HAP-1 (cell line): ENCODE measurements around the gene ATP10A.
"Not testable (repeated sequence)": the region's sequence is repeated elsewhere in the genome, so short reads cannot be mapped to it uniquely, and the experiment has no call there.

Source experiments
- DNase-seq, 2 experiments: peaks; one replicate each; pipeline ENCODE4 v3.0.0-alpha.2; 2016 to 2020; ENCODE audit warnings: low spot score in 2 of 2
- H3K27me3 ChIP-seq: fragments of 250-450 bp; sonication (Bioruptor Pico); 2 replicates; pipeline ENCODE4 v1.5.1; 2020; ENCODE audit warnings: low read depth, mild to moderate bottlenecking, moderate library complexity
- H3K36me3 ChIP-seq: fragments of 250-450 bp; sonication (Bioruptor Pico); replicated peaks from 2 replicates; pipeline ENCODE4 v1.5.1; 2020; ENCODE audit warnings: mild to moderate bottlenecking
- H3K4me1 ChIP-seq: fragments of 250-450 bp; sonication (Bioruptor Pico); 2 replicates; pipeline ENCODE4 v1.5.1; 2020; ENCODE audit warnings: mild to moderate bottlenecking
- H3K4me3 ChIP-seq: fragments of 250-450 bp; sonication (Bioruptor Pico); 2 replicates; pipeline ENCODE4 v1.5.1; 2020; ENCODE audit warnings: mild to moderate bottlenecking, moderate library complexity
- H3K9me3 ChIP-seq: fragments of 250-450 bp; sonication (Bioruptor Pico); 2 replicates; pipeline ENCODE4 v1.5.1; 2020; ENCODE audit warnings: mild to moderate bottlenecking, moderate library complexity
- in situ Hi-C: fragments of 300-500 bp; cut with MboI; formaldehyde crosslinking; loops from 3 replicates; pipeline ENCODE4 v1.14.3; 2020; ENCODE audit warnings: low sequenced_read_pairs, inconsistent platforms, mixed read lengths

Gene ATP10A

GRCh38 chr15:25780479-25781255 is 82.5 kb downstream of the ATP10A start:
- Histone ChIP-seq H3K9me3 (no peaks in the 10 kb centered on the region), H3K36me3 (peaks cover 9% of the 10 kb centered on the region), H3K27me3 (no peaks in the 10 kb centered on the region), H3K4me3 (no peak overlapping the region), H3K4me1 (peaks cover 3% of the 10 kb centered on the region)
- in situ Hi-C loops: no loop called here
- no peak for DNase-seq

- H3K4me1 ChIP-seq: peaks cover 15% of the 10 kb centered on the region
- peaks cover 9% of the 10 kb centered on the region for H3K36me3 ChIP-seq
- in situ Hi-C loops: no loop called here
- no peak overlapping the region for H3K4me3 ChIP-seq
- no peaks in the 10 kb centered on the region for H3K9me3 ChIP-seq
- DNase-seq: no peak
- no peaks in the 10 kb centered on the region for H3K27me3 ChIP-seq
These were observed 85.0 kb downstream of the ATP10A start for GRCh38 chr15:25778161-25778560.

GRCh38 chr15:25777037-25777436 is 86.1 kb downstream of the ATP10A start:
- in situ Hi-C loops: no loop called here
- DNase-seq: no peak
- Histone ChIP-seq H3K4me3 (no peak overlapping the region), H3K4me1 (peaks cover 15% of the 10 kb centered on the region), H3K9me3 (no peaks in the 10 kb centered on the region), H3K27me3 (no peaks in the 10 kb centered on the region), H3K36me3 (peaks cover 9% of the 10 kb centered on the region)

- Histone ChIP-seq H3K4me1 (peaks cover 23% of the 10 kb centered on the region), H3K36me3 (peaks cover 9% of the 10 kb centered on the region), H3K27me3 (no peaks in the 10 kb centered on the region), H3K4me3 (no peak overlapping the region), H3K9me3 (no peaks in the 10 kb centered on the region)
- DNase-seq: no peak
- in situ Hi-C loops: no loop called here
These were observed 86.9 kb downstream of the ATP10A start for GRCh38 chr15:25776071-25776746.

- peak; percentile 62 to 69 for DNase-seq
- Histone ChIP-seq H3K4me3 (no peak overlapping the region), H3K9me3 (no peaks in the 10 kb centered on the region), H3K36me3 (peaks cover 3% of the 10 kb centered on the region), H3K27me3 (no peaks in the 10 kb centered on the region), H3K4me1 (peaks cover 26% of the 10 kb centered on the region)
- in situ Hi-C loops: no loop called here
These were observed 87.7 kb downstream of the ATP10A start for GRCh38 chr15:25775317-25775912.

GRCh38 chr15:25774871-25775270 is 88.3 kb downstream of the ATP10A start:
- Histone ChIP-seq H3K36me3 (peaks cover 2% of the 10 kb centered on the region; the same call in 1 of the 2 replicates), H3K9me3 (no peaks in the 10 kb centered on the region), H3K4me1 (peaks cover 26% of the 10 kb centered on the region), H3K4me3 (no peak overlapping the region), H3K27me3 (no peaks in the 10 kb centered on the region)
- in situ Hi-C loops: no loop called here
- DNase-seq: no peak

- H3K4me3 ChIP-seq: no peak overlapping the region
- H3K4me1 ChIP-seq: peaks cover 26% of the 10 kb centered on the region
- no peak for DNase-seq
- in situ Hi-C loops: no loop called here
- H3K36me3 ChIP-seq: peaks cover 2% of the 10 kb centered on the region; the same call in 1 of the 2 replicates
- no peaks in the 10 kb centered on the region for H3K27me3 ChIP-seq
- no peaks in the 10 kb centered on the region for H3K9me3 ChIP-seq
These were observed 89.9 kb downstream of the ATP10A start for GRCh38 chr15:25773248-25773647.

GRCh38 chr15:25772500-25772899 is 90.6 kb downstream of the ATP10A start:
- Histone ChIP-seq H3K9me3 (no peaks in the 10 kb centered on the region), H3K4me3 (no peak overlapping the region), H3K36me3 (0 out of 2 replicates have a peak, but pooled peaks cover 2% of the 10 kb centered on the region), H3K27me3 (no peaks in the 10 kb centered on the region), H3K4me1 (peaks cover 26% of the 10 kb centered on the region)
- in situ Hi-C loops: no loop called here
- DNase-seq: no peak

GRCh38 chr15:25771736-25772135 is 91.4 kb downstream of the ATP10A start:
- H3K4me1 ChIP-seq: peaks cover 26% of the 10 kb centered on the region

GRCh38 chr15:25771338-25771706 is 91.8 kb downstream of the ATP10A start:
- Histone ChIP-seq H3K36me3 (peaks cover 2% of the 10 kb centered on the region; the same call in 1 of the 2 replicates), H3K9me3 (no peaks in the 10 kb centered on the region)
- in situ Hi-C loops: no loop called here

More at GRCh38 chr15:25771736-25772135, 91.4 kb downstream of the ATP10A start:
- H3K36me3 ChIP-seq, DNase-seq, in situ Hi-C loops, H3K27me3 ChIP-seq, H3K4me3 ChIP-seq, H3K9me3 ChIP-seq: not testable (repeated sequence)

GRCh38 chr15:25770618-25771337 is 92.3 kb downstream of the ATP10A start:
- no peak for DNase-seq
- peaks cover 24% of the 10 kb centered on the region for H3K4me1 ChIP-seq
- in situ Hi-C loops: no loop called here
- H3K4me3 ChIP-seq: no peak overlapping the region
- H3K27me3 ChIP-seq: no peaks in the 10 kb centered on the region
- H3K9me3 ChIP-seq: no peaks in the 10 kb centered on the region
- H3K36me3 ChIP-seq: peaks cover 5% of the 10 kb centered on the region; the same call in 1 of the 2 replicates

More at GRCh38 chr15:25771338-25771706, 91.8 kb downstream of the ATP10A start:
- Histone ChIP-seq H3K27me3 (no peaks in the 10 kb centered on the region), H3K4me1 (peaks cover 26% of the 10 kb centered on the region), H3K4me3 (no peak overlapping the region)
- DNase-seq: peak in 1 of 2 experiments; percentile 36

GRCh38 chr15:25770031-25770430 is 93.1 kb downstream of the ATP10A start:
- DNase-seq: no peak
- no peaks in the 10 kb centered on the region for H3K9me3 ChIP-seq
- H3K4me3 ChIP-seq: no peak overlapping the region
- peaks cover 17% of the 10 kb centered on the region for H3K4me1 ChIP-seq
- H3K27me3 ChIP-seq: no peaks in the 10 kb centered on the region
- H3K36me3 ChIP-seq: peaks cover 7% of the 10 kb centered on the region; the same call in 1 of the 2 replicates
- in situ Hi-C loops: no loop called here

- Histone ChIP-seq H3K4me1 (peaks cover 11% of the 10 kb centered on the region), H3K4me3 (no peak overlapping the region), H3K36me3 (peaks cover 10% of the 10 kb centered on the region; the same call in 1 of the 2 replicates), H3K27me3 (no peaks in the 10 kb centered on the region), H3K9me3 (no peaks in the 10 kb centered on the region)
- in situ Hi-C loops: no loop called here
- DNase-seq: no peak
These were observed 94.9 kb downstream of the ATP10A start for GRCh38 chr15:25768271-25768670.
